SJSA1 (cell line): ENCODE results near the gene BRIP1. TPM values are rescaled to one million over a fixed set of nuclear protein-coding genes. Genes with fewer than 3 reads are reported as not detected.
"Not testable (repeated sequence)": the region's sequence is repeated elsewhere in the genome, so short reads cannot be mapped to it uniquely, and the experiment has no call there.

Experiments used
- DNase-seq, 2 experiments: peaks; one replicate each; pipeline ENCODE4 v3.0.0-alpha.2; 2015 to 2020; ENCODE audit warnings: low spot score in 2 of 2, low read depth in 1 of 2
- H3K27ac ChIP-seq: fragments of 250-450 bp; sonication (Bioruptor Pico); 2 replicates; pipeline ENCODE4 v1.5.1; 2020; ENCODE audit warnings: mild to moderate bottlenecking, moderate library complexity
- H3K27me3 ChIP-seq: fragments of 250-450 bp; sonication (Bioruptor Pico); replicated peaks from 2 replicates; pipeline ENCODE4 v1.5.1; 2020; ENCODE audit warnings: mild to moderate bottlenecking, moderate library complexity
- H3K36me3 ChIP-seq: fragments of 250-450 bp; sonication (Bioruptor Pico); 2 replicates; pipeline ENCODE4 v1.5.1; 2020; ENCODE audit warnings: mild to moderate bottlenecking
- H3K4me1 ChIP-seq: fragments of 250-450 bp; sonication (Bioruptor Pico); replicated peaks from 2 replicates; pipeline ENCODE4 v1.6.1; 2021; ENCODE audit warnings: mild to moderate bottlenecking
- H3K4me3 ChIP-seq: fragments of 250-450 bp; sonication (Bioruptor Pico); 2 replicates; pipeline ENCODE4 v1.5.1; 2020; ENCODE audit warnings: mild to moderate bottlenecking
- H3K9me3 ChIP-seq: fragments of 250-450 bp; sonication (Bioruptor Pico); replicated peaks from 2 replicates; pipeline ENCODE4 v1.5.1; 2020; ENCODE audit warnings: mild to moderate bottlenecking
- total RNA-seq: library from RNA; depleted of rRNA; stranded (reverse); fragments of >200 nt; shearing (Covaris generic); gene quantifications from 2 replicates; pipeline ENCODE4 v1.2.3, GENCODE V29; 2014; rRNA removed

BRIP1 gene
- total RNA-seq = 31.2 and 53.2 TPM in 2 replicates

GRCh38 chr17:61862975-61863800 is at the start of gene BRIP1:
TSS of gene BRIP1 (minus strand) at chr17:61863528. CDS start at chr17:61861539, 1,989 bp downstream.
- Histone ChIP-seq H3K27me3 (no peaks in the 10 kb centered on the region), H3K9me3 (no peaks in the 10 kb centered on the region), H3K4me3 (peak within 1 kb of the TSS; percentile 60), H3K4me1 (peaks cover 26% of the 10 kb centered on the region), H3K27ac (peak within 1 kb of the TSS; percentile 75), H3K36me3 (peaks cover 34% of the 10 kb centered on the region)
- DNase-seq = peak; percentile 96 to 98

- Histone ChIP-seq H3K9me3 (no peaks in the 10 kb centered on the region), H3K4me1 (no peaks in the 10 kb centered on the region), H3K4me3 (no peak overlapping the region), H3K27me3 (no peaks in the 10 kb centered on the region), H3K27ac (no peak overlapping the region), H3K36me3 (peaks cover 64% of the 10 kb centered on the region)
- DNase-seq = no peak
Observed at GRCh38 chr17:61908292-61909037, 45.1 kb upstream of the BRIP1 start.

GRCh38 chr17:61907361-61907760 is 44.0 kb upstream of the BRIP1 start:
- no peaks in the 10 kb centered on the region for H3K4me1 ChIP-seq
- no peaks in the 10 kb centered on the region for H3K9me3 ChIP-seq
- no peaks in the 10 kb centered on the region for H3K27me3 ChIP-seq
- H3K4me3 ChIP-seq = no peak overlapping the region
- no peak for DNase-seq
- no peak overlapping the region for H3K27ac ChIP-seq
- peaks cover 67% of the 10 kb centered on the region for H3K36me3 ChIP-seq

- H3K4me1 ChIP-seq = no peaks in the 10 kb centered on the region
- no peak overlapping the region for H3K27ac ChIP-seq
- no peak for DNase-seq
- H3K4me3 ChIP-seq = no peak overlapping the region
- no peaks in the 10 kb centered on the region for H3K9me3 ChIP-seq
- peaks cover 60% of the 10 kb centered on the region for H3K36me3 ChIP-seq
- no peaks in the 10 kb centered on the region for H3K27me3 ChIP-seq
Observed at GRCh38 chr17:61904094-61904710, 40.9 kb upstream of the BRIP1 start.

- Histone ChIP-seq H3K27me3 (no peaks in the 10 kb centered on the region), H3K36me3 (peaks cover 59% of the 10 kb centered on the region), H3K27ac (no peak overlapping the region), H3K4me3 (no peak overlapping the region), H3K9me3 (no peaks in the 10 kb centered on the region), H3K4me1 (no peaks in the 10 kb centered on the region)
- no peak for DNase-seq
Observed at GRCh38 chr17:61903251-61903650, 39.9 kb upstream of the BRIP1 start.

GRCh38 chr17:61897548-61898180 is 34.3 kb upstream of the BRIP1 start:
- Histone ChIP-seq H3K9me3 (no peaks in the 10 kb centered on the region), H3K36me3 (peaks cover 45% of the 10 kb centered on the region), H3K4me3 (no peak overlapping the region), H3K27me3 (no peaks in the 10 kb centered on the region), H3K27ac (no peak overlapping the region), H3K4me1 (no peaks in the 10 kb centered on the region)
- no peak for DNase-seq

- Histone ChIP-seq H3K36me3 (peaks cover 39% of the 10 kb centered on the region), H3K4me1 (no peaks in the 10 kb centered on the region), H3K27me3 (no peaks in the 10 kb centered on the region), H3K9me3 (no peaks in the 10 kb centered on the region), H3K4me3 (no peak overlapping the region), H3K27ac (no peak overlapping the region)
- no peak for DNase-seq
Observed at GRCh38 chr17:61895391-61895790, 32.1 kb upstream of the BRIP1 start.

- not testable (repeated sequence) for H3K9me3 ChIP-seq, H3K4me3 ChIP-seq, H3K27me3 ChIP-seq, H3K27ac ChIP-seq, H3K4me1 ChIP-seq, DNase-seq
- H3K36me3 ChIP-seq = peaks cover 41% of the 10 kb centered on the region
Observed at GRCh38 chr17:61894310-61894709, 31.0 kb upstream of the BRIP1 start.

GRCh38 chr17:61887733-61888132 is 24.4 kb upstream of the BRIP1 start:
- DNase-seq, H3K4me1 ChIP-seq, H3K9me3 ChIP-seq, H3K27ac ChIP-seq, H3K4me3 ChIP-seq, H3K27me3 ChIP-seq: not testable (repeated sequence)
- peaks cover 44% of the 10 kb centered on the region for H3K36me3 ChIP-seq

- not testable (repeated sequence) for H3K4me3 ChIP-seq, H3K4me1 ChIP-seq, H3K27me3 ChIP-seq, H3K27ac ChIP-seq, H3K9me3 ChIP-seq
- DNase-seq = peak in 1 of 2 experiments; percentile 30
- H3K36me3 ChIP-seq = peaks cover 41% of the 10 kb centered on the region
Observed at GRCh38 chr17:61885865-61886264, 22.5 kb upstream of the BRIP1 start.

GRCh38 chr17:61884864-61885263 is 21.5 kb upstream of the BRIP1 start:
- H3K9me3 ChIP-seq = no peaks in the 10 kb centered on the region
- no peak overlapping the region for H3K4me3 ChIP-seq
- no peaks in the 10 kb centered on the region for H3K27me3 ChIP-seq
- no peak overlapping the region for H3K27ac ChIP-seq
- H3K36me3 ChIP-seq = peaks cover 40% of the 10 kb centered on the region
- H3K4me1 ChIP-seq = no peaks in the 10 kb centered on the region
- no peak for DNase-seq

GRCh38 chr17:61880589-61881102 is 17.3 kb upstream of the BRIP1 start:
- no peak for DNase-seq
- Histone ChIP-seq H3K4me1 (no peaks in the 10 kb centered on the region), H3K36me3 (peaks cover 43% of the 10 kb centered on the region), H3K9me3 (no peaks in the 10 kb centered on the region), H3K27ac (no peak overlapping the region), H3K27me3 (no peaks in the 10 kb centered on the region), H3K4me3 (no peak overlapping the region)

GRCh38 chr17:61878984-61879612 is 15.8 kb upstream of the BRIP1 start:
- Histone ChIP-seq H3K4me3 (no peak overlapping the region), H3K27ac (no peak overlapping the region), H3K9me3 (no peaks in the 10 kb centered on the region), H3K27me3 (no peaks in the 10 kb centered on the region), H3K36me3 (peaks cover 46% of the 10 kb centered on the region), H3K4me1 (no peaks in the 10 kb centered on the region)
- no peak for DNase-seq
